GM18517 (cell line): ENCODE data around the gene EIF4G1.

Experiments used
- ATAC-seq: cut with Tn5 transposase; IDR thresholded peaks from one replicate; pipeline ENCODE4 v1.9.1; 2021; ENCODE audit warnings: mild to moderate bottlenecking, moderate library complexity; ENCODE audit not compliant: unreplicated experiment

The EIF4G1 gene

GRCh38 chr3:184361932-184362667 lies 47.7 kb downstream of the EIF4G1 start:
- no peak for ATAC-seq

DNA sequence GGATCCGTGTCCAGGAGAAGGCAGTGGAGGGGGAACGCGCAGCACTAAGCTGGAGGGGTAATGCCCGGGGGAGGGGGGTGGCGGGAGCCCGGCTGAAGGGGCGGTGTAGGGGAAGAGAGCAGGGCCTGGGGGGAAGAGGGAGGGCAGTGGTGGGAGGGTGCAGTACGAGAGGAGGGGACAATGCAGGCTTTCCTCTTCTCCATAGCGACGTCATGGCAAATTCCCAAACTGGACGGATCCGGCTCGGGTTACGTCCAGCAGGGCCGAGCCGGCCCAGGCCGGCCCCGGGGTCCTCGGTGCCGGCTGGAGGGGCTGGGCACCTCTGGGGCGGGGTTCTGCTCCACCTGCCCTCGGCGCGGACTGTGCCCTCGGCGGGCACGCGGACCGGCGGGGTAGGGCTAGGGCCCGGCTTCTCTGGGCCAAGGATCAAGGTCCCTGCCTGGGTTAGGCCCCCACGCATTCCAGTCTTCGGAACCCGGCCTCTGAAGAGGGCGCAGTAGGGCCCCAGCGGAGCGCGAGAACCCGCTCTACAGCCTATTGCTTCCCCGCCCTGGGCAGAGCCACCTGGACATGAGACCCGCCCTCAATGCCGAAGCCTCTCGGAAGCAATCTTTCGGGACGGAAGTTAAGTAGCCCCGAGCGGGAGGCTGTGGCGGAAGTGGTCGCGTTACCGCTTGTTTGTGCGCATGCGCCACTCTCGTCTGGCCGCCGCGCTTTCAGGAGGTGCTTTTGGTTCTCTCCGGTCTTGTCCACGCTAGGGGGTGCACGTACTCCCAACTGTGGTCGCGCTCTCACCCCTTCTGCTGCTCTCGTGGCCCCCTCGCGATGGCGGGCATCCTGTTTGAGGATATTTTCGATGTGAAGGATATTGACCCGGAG lies 48.5 kb downstream of the EIF4G1 start:
- ATAC-seq, result peak; percentile 89

DNA sequence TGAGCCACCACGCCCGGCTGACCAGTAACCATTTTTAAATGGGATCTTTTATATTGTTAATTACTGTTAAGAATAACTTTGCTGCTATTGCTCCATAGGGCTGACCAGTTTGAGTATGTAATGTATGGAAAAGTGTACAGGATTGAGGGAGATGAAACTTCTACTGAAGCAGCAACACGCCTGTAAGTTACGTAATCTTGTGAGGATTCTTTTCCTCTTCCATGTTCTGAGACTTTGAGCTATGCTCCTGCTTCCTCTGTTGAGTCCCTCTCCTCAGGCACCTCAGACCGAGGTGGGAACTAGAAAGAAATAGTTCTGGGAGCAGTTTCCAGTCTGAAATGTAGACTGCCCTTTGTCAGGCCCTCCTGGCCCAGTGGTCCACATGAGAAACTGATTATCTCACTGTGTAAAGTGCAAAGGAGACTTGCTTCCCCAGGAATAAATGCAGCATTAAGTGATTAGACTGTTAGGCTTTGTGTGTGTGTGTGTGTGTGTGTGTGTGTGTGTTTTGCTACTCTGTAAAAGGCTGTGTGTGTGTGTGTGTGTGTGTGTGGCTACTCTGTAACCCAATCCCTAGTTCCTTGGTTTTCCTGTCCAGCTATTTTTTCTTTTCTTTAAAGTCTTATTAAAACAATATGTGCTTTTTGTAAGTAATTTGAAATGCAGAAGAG lies 52.3 kb downstream of the EIF4G1 start:
- ATAC-seq, result no peak

DNA sequence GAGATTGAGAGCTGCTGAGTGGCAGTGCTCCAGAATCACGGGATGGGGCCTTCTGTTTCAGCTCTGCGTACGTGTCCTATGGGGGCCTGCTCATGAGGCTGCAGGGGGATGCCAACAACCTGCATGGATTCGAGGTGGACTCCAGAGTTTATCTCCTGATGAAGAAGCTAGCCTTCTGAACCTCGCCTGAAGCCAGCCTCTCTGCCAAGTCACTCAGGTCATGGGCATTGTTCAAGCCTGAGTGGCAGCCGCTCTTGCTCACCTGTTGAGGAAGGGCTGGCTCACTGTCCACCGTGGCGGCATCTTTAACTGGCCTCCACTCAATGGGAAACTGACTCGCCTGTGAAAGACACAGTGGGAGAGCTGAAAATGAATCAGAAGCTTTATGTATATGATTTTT lies 53.7 kb downstream of the EIF4G1 start:
- no peak for ATAC-seq

GRCh38 chr3:184368586-184369183 lies 54.3 kb downstream of the EIF4G1 start:
- ATAC-seq, result no peak

GRCh38 chr3:184371570-184372018 lies 57.2 kb downstream of the EIF4G1 start:
- no peak for ATAC-seq

GRCh38 chr3:184372296-184372821 lies 58.0 kb downstream of the EIF4G1 start:
- no peak for ATAC-seq

GRCh38 chr3:184372911-184373310 lies 58.5 kb downstream of the EIF4G1 start:
- no peak for ATAC-seq

- no peak for ATAC-seq
Measured at GRCh38 chr3:184373422-184373821, 59.0 kb downstream of the EIF4G1 start.

- no peak for ATAC-seq
Measured at GRCh38 chr3:184375747-184376461, 61.5 kb downstream of the EIF4G1 start.

GRCh38 chr3:184377374-184377773 lies 63.0 kb downstream of the EIF4G1 start:
- no peak for ATAC-seq

GRCh38 chr3:184377882-184378445 lies 63.6 kb downstream of the EIF4G1 start, which contains the start of gene THPO:
TSS of gene THPO (minus strand) at chr3:184378207. CDS start at chr3:184376259, 1,948 bp downstream.
- ATAC-seq, result no peak

DNA sequence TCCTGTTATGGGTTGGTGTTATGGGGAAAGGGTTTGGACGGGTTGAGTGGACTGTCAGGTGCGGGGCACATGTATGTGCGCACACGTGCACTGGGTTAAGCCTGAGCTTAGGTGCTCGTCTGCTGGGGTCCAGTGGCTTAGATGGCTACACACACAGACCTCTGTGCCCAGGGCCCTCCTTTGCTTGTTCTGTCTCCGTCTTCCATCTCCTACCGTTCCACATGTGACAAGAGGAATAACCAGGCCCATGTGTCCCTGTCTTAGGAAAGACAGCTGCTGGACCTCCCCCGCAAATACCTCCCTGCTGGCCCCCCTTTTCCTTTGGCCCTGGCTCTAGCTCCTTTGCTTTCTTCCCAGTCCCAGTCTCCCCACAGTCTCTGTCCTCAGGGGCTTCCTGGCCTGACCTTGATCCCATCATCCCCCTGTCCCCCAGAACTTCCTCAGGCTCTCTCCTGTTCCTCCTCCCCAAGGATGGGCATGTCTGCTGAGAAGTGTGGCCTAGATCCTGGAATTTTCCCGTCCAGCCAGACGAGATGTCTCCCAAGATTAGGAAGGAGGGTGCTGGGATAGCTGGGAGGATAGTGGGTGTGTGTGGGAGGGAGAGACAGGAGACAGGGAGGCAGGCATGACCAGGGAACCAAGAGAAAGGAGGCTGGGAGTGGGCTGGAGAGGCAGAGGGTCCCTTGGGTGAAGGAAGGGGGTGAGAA lies 64.4 kb downstream of the EIF4G1 start:
- no peak for ATAC-seq

DNA sequence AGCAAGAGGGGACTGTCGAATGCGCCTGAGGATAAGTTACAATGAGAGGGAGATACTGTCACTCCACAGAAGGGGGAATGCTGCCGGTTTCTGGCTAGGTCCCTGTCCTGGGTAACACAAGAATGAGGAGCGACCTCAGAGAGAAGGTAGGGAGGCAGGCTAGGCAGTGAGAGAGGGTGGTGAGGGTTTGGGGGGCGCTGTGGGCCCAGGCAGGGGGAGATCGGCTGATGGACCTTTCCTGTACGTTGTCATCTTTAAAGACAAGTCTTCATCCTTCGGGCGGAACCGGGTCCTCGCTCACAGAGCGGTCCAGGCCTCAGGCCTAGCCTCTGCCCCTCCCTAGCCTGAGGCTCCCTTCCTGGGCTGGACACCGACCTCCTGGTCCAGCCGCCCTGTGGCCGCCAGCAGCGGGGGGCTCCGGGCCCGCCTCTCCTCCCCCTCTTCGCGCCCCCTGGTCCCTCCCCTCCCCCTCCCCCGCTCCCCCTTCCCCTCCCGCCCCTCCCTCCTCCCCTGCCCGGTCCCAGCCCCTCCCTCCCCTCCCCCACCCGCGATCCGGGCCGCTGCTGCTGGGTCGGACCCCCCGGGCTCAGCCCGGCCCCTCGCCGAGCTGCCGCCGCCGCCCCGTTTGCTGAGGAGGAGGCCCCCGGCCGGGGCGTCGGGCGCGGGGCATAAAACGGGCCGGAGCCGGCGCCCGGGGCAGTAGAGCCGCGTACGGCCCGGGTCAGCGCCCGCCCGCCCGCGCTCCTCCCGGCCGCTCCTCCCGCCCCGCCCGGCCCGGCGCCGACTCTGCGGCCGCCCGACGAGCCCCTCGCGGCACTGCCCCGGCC lies 65.2 kb downstream of the EIF4G1 start, which contains the start of gene CHRD:
Gene CHRD, plus strand, starts transcription at position 697 of the 827 bp plus-strand sequence. CDS start 265 bp downstream, outside the sequence.
- ATAC-seq, result no peak

DNA sequence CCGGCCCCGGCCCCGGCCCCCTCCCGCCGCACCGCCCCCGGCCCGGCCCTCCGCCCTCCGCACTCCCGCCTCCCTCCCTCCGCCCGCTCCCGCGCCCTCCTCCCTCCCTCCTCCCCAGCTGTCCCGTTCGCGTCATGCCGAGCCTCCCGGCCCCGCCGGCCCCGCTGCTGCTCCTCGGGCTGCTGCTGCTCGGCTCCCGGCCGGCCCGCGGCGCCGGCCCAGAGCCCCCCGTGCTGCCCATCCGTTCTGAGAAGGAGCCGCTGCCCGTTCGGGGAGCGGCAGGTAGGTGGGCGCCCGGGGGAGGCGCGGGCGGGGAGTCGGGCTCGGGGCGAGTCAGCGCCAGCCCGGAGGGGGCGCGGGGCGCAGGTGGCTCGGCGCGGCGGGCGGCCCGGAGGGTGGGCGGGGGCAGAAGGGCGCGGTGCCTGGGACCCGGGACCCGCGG lies 65.8 kb downstream of the EIF4G1 start:
- ATAC-seq, result no peak

GRCh38 chr3:184380627-184381260 lies 66.3 kb downstream of the EIF4G1 start:
- ATAC-seq, result no peak
